Neural crest cell (in vitro differentiated cells): Measurements from ENCODE around the gene PCCA. TPM values are rescaled to one million over a fixed set of nuclear protein-coding genes. Genes with fewer than 3 reads are reported as not detected.

ENCODE experiments used
- DNase-seq: peaks from one replicate; pipeline ENCODE4 v3.0.0; 2021; ENCODE audit warnings: low read depth, mixed read lengths, low spot score
- H3K27ac Mint-ChIP-seq: one replicate; pipeline ENCODE4 v1.8.0; 2021; ENCODE audit warnings: mild to moderate bottlenecking, mixed read lengths; ENCODE audit not compliant: unreplicated experiment
- H3K27me3 Mint-ChIP-seq: 2 replicates; pipeline ENCODE4 v1.8.0; 2021; ENCODE audit warnings: low read depth, mild to moderate bottlenecking, mixed read lengths
- H3K36me3 Mint-ChIP-seq: 2 replicates; pipeline ENCODE4 v1.8.0; 2021; ENCODE audit warnings: low read depth, mild to moderate bottlenecking, mixed read lengths
- H3K4me1 Mint-ChIP-seq: 2 replicates; pipeline ENCODE4 v1.8.0; 2021; ENCODE audit warnings: mixed read lengths
- H3K4me3 Mint-ChIP-seq: one replicate; pipeline ENCODE4 v1.8.0; 2021; ENCODE audit warnings: mild to moderate bottlenecking, mixed read lengths
- H3K9me3 Mint-ChIP-seq: 2 replicates; pipeline ENCODE4 v1.8.0; 2021; ENCODE audit warnings: mixed read lengths
- total RNA-seq: library from RNA; stranded (reverse); gene quantifications from 2 replicates; pipeline ENCODE4 v1.2.1, GENCODE V29; 2021
- TF ChIP-seq, protein P1 (sequence below): fragments of 200-600 bp; sonication (generic); conservative IDR thresholded peaks from 2 replicates; pipeline ENCODE4 v1.5.0; 2021; ENCODE audit warnings: antibody characterized with exemption, mild to moderate bottlenecking

The PCCA gene
- total RNA-seq, 1 donor from 2014 or later = 40.6 TPM

DNA sequence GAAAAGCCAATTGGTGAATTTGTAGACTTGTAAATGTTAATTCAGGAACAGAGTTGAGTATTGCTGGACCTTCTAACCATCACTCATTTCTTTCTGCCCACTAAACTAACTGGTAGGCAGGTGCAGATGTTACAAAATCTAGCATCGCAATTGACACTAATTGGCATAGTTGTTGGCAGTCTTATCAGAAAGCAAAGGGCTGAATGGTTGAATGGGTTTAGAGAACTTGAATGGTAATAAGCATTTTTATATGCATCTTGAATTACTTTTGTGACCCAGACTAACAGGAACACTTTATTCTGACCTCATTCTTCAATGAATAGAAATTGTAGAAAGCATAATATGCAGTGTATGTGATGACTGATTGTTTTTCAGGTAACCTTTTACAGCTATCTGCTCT lies 310.6 kb downstream of the PCCA start:
- no peak for DNase-seq
- H3K27me3 Mint-ChIP-seq = no peaks in the 10 kb centered on the region
- H3K9me3 Mint-ChIP-seq = peaks cover 18% of the 10 kb centered on the region
- H3K27ac Mint-ChIP-seq = no peak overlapping the region
- H3K4me3 Mint-ChIP-seq = no peak overlapping the region
- H3K36me3 Mint-ChIP-seq = peaks cover 27% of the 10 kb centered on the region
- TF ChIP-seq, protein P1, sequence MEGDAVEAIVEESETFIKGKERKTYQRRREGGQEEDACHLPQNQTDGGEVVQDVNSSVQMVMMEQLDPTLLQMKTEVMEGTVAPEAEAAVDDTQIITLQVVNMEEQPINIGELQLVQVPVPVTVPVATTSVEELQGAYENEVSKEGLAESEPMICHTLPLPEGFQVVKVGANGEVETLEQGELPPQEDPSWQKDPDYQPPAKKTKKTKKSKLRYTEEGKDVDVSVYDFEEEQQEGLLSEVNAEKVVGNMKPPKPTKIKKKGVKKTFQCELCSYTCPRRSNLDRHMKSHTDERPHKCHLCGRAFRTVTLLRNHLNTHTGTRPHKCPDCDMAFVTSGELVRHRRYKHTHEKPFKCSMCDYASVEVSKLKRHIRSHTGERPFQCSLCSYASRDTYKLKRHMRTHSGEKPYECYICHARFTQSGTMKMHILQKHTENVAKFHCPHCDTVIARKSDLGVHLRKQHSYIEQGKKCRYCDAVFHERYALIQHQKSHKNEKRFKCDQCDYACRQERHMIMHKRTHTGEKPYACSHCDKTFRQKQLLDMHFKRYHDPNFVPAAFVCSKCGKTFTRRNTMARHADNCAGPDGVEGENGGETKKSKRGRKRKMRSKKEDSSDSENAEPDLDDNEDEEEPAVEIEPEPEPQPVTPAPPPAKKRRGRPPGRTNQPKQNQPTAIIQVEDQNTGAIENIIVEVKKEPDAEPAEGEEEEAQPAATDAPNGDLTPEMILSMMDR = no peak
- peaks cover 40% of the 10 kb centered on the region for H3K4me1 Mint-ChIP-seq

DNA sequence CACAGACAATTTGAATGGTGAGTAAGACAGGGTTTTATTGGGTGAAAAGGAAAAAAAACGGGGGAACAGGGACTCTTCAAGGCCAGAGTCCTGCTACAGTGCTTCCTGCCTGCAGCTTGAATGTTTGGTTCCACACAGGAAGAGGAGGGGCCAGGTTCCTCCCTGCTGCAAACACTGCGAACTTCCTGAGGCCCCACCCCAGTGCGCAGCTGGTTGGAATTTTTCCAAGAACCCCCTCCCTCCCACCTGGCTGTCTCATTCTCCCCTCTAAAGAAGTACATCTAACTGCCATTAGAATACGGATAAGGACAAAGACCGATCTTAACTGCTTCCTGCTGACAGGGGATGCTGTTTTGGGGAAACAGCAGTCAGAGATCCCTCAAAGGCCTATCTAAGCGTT lies 314.8 kb downstream of the PCCA start:
- H3K27me3 Mint-ChIP-seq = no peaks in the 10 kb centered on the region
- no peak overlapping the region for H3K4me3 Mint-ChIP-seq
- peaks cover 12% of the 10 kb centered on the region for H3K4me1 Mint-ChIP-seq
- H3K9me3 Mint-ChIP-seq = peaks cover 27% of the 10 kb centered on the region
- peaks cover 54% of the 10 kb centered on the region for H3K36me3 Mint-ChIP-seq
- no peak for DNase-seq
- H3K27ac Mint-ChIP-seq = no peak overlapping the region
- TF ChIP-seq, protein P1 = no peak

GRCh38 chr13:100409132-100409531 lies 320.2 kb downstream of the PCCA start:
- peaks cover 48% of the 10 kb centered on the region for H3K36me3 Mint-ChIP-seq
- TF ChIP-seq, protein P1 = no peak
- H3K9me3 Mint-ChIP-seq = peaks cover 19% of the 10 kb centered on the region
- no peaks in the 10 kb centered on the region for H3K27me3 Mint-ChIP-seq
- no peak overlapping the region for H3K4me3 Mint-ChIP-seq
- no peak overlapping the region for H3K27ac Mint-ChIP-seq
- H3K4me1 Mint-ChIP-seq = no peaks in the 10 kb centered on the region
- DNase-seq = no peak

- Mint-ChIP-seq H3K9me3 (no peaks in the 10 kb centered on the region), H3K27ac (no peak overlapping the region), H3K4me3 (no peak overlapping the region), H3K36me3 (peaks cover 3% of the 10 kb centered on the region), H3K27me3 (no peaks in the 10 kb centered on the region), H3K4me1 (no peaks in the 10 kb centered on the region)
- DNase-seq = no peak
- TF ChIP-seq, protein P1 = no peak
Measured at GRCh38 chr13:100423375-100423774, 334.5 kb downstream of the PCCA start.

- peaks cover 6% of the 10 kb centered on the region for H3K4me1 Mint-ChIP-seq
- peaks cover 22% of the 10 kb centered on the region for H3K36me3 Mint-ChIP-seq
- H3K4me3 Mint-ChIP-seq = no peak overlapping the region
- no peak for DNase-seq
- H3K27ac Mint-ChIP-seq = no peak overlapping the region
- TF ChIP-seq, protein P1 = no peak
- peaks cover 4% of the 10 kb centered on the region for H3K9me3 Mint-ChIP-seq
- no peaks in the 10 kb centered on the region for H3K27me3 Mint-ChIP-seq
Measured at GRCh38 chr13:100428986-100429385, 340.1 kb downstream of the PCCA start.

- Mint-ChIP-seq H3K4me1 (peaks cover 9% of the 10 kb centered on the region), H3K36me3 (peaks cover 37% of the 10 kb centered on the region), H3K27ac (no peak overlapping the region), H3K27me3 (no peaks in the 10 kb centered on the region), H3K4me3 (no peak overlapping the region), H3K9me3 (peaks cover 4% of the 10 kb centered on the region)
- no peak for DNase-seq
- TF ChIP-seq, protein P1 = no peak
Measured at GRCh38 chr13:100432611-100433010, 343.7 kb downstream of the PCCA start.
